SW 1271 (cell line): ENCODE results near the gene FLOT1.
"Not testable (repeated sequence)": the region's sequence is repeated elsewhere in the genome, so short reads cannot be mapped to it uniquely, and the experiment has no call there.

Experiments used
- DNase-seq, 2 experiments: peaks; one replicate each; lab custom pipeline; 2025; lab: John Stamatoyannopoulos, UW

Gene FLOT1

GRCh38 chr6:30767158-30767943, 24.9 kb upstream of the FLOT1 start:
- no peak for DNase-seq

- DNase-seq, result no peak
These were observed 24.1 kb upstream of the FLOT1 start for GRCh38 chr6:30766461-30767157.

DNA sequence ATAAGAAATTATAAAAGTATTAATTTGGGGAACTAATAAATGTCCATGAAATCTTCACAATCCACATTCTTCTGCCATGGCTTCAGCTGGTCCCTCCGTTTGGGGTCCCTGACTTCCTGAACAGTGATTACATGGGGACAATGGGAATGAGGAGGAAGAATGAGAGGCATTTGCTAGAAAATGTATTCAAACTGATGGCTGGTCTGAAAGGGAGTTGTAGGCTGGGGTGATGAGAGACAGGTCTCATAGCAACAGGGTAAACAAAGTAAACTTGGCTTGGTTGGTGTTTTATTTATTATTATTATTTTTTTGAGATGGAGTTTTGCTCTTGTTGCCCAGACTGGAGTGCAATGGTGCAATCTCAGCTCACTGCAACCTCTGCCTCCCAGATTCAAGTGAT, 23.0 kb upstream of the FLOT1 start:
- DNase-seq, result not testable (repeated sequence)

GRCh38 chr6:30764490-30765043, 22.1 kb upstream of the FLOT1 start:
- DNase-seq, result not testable (repeated sequence)

GRCh38 chr6:30763618-30764489, 21.4 kb upstream of the FLOT1 start:
- DNase-seq, result peak; percentile 32 to 77

DNA sequence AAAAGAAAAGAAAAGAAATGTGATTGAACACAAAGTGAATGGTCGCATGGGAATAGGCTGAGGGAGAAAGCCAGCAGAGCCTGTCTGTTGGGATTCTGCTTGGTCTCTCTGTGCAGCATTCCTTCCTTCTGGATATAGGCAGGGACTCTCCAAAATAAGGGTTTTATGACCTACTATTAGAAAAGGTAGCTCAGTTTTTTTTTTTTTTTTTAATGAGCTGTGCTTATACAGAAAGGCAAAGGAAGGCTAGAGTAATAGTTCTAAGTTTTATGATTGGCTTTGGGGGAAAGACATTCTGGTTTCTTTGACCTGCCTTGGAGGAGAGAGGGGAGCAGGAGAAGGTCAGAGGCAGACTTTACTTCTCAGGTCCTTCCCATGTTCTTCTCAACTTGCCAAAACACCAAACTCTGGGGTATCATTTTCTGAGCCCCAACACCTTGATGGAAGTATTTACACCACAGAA, 20.7 kb upstream of the FLOT1 start:
- DNase-seq, result no peak

DNA sequence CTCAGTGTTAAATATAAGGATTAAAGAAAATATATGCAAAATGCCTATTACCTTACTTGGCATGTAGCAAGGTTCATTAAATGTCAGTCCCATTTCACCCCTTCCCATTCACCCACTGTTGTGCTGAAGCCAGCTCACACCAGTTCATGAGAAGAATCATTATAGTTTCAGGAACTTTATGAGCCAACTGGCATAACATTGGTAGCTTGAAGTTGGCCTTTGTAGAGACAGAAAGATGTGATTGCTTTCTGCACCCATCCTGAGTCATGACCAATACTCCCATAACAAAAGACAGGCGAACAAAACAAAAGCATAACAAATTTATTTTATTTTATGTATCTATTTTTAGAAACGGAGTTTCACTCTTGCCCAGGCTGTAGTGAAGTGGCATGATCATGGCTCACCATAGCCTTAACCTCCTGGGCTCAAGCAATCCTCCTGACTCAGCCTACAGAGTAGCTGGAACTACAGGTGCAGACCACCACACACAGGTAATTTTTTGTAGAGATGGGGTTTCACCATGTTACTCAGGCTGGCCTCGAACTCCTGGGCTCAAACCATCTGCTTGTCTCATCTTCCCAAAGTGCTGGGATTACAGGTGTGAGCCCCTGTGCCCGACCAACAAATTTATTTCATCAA, 19.4 kb upstream of the FLOT1 start:
- DNase-seq, result no peak

- no peak for DNase-seq
These were observed 18.1 kb upstream of the FLOT1 start for GRCh38 chr6:30760549-30760948.

DNA sequence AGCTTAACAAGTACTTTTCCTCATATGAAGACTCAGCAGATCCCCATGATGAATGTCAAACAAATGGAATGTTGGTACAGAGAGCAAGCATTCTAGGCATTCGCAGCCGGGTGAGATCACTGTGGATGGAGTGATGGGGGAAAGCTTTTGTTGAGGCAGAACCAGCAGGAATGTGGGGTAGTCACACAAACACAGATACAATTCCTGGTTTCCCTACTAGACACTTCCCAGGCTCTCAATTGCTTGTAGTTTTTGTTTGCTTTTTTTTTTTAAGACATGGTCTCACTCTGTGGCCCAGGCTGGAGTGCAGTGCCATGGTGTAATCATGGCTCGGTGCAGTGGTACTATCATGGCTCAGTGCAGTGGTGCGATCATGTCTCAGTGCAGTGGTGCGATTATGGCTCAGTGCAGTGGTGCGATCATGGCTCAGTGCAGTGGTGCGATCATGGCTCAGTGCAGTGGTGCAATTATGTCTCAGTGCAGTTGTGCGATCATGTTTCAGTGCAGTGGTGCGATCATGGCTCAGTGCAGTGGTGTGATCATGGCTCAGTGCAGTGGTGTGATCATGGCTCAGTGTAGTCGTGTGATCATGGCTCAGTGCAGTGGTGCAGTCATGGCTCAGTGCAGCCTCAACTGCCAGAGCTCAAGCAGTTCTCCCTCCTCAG, 17.2 kb upstream of the FLOT1 start:
- DNase-seq, result peak; percentile 65 to 82

DNA sequence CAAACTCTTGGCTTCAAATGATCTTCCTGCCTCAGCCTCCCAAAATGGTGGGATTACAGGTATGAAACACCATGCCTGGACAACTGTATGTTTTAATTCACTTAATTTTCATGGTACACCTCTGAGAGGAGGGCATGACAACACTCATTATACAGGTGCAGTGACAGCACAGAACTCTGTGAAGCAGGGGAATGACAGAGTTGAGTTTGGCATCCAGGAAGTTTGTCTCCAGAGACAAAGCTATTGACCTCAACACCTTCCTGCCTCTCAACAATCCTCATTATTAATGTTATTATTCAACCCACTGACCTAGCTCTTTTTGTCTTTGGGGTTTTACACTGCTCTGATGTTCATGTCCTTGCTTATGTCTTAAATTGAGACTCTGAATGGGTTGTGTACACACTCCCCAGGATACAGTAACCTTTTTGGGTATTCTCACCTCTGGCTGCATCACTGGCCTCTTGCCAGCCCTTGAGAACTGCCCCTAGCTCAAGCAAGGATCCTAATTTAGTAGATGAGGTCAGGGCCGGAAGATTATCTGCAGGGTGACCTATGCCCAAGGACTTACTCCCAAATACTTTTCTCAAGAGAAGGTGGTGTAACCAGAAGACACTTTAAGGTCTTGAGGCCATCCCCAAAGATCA, 14.9 kb upstream of the FLOT1 start:
- no peak for DNase-seq

GRCh38 chr6:30756405-30757003, 14.0 kb upstream of the FLOT1 start:
- not testable (repeated sequence) for DNase-seq

DNA sequence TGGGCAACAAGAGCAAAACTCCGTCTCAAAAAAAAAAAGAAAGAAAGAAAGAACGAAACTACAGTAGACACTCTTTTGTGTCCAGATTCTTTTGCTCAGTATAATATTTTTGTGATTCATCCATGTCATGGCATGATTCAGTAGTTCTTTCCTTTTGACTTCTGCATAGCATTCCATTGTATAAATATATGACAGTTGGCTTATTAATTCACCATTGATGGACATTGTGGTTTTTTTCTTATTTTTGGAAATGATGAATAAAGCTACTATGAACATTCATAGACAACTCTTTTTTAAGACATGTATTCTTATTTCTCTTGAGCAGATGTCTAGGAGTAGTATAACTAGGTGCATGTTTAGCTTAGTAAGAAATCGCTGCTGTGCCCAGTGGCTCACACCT, 12.1 kb upstream of the FLOT1 start:
- no peak for DNase-seq

DNA sequence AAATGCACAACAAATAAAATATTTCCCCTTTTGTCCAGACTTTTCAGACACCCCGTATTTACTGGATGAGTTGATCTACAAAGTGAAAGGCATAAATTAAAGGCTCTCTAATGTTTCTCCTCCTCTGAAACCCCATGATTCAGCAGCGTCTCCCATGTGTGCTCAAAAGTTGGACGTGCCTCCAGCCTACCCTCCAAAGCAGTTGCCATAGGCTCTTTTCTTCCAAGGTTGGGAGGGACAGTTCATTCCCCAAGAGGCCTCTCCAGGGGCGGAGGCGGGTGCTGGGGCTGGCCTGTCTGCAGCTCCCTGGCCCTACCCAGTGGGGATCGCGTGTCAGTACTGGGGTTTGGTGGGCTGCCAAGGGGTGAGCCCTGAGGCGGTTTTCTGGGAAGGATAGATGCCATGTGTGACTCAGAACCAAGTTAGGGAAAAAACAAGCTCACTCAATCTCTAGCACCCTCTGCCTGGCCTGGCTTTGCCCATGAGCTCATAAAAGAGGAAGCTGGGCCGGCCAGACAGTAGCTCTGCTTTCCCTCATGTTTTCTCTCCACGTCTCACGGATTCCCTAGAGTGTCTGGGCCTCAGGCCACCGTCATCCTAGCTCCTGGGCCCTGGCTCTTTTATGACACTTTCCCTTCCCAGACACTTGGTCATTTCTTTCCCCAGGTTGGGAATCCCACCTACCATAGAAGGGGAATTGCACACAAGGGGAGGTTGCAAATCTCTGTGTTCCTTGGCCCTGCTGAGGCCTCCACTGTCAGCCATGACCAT, 9.9 kb upstream of the FLOT1 start:
- DNase-seq, result peak; percentile 99

DNA sequence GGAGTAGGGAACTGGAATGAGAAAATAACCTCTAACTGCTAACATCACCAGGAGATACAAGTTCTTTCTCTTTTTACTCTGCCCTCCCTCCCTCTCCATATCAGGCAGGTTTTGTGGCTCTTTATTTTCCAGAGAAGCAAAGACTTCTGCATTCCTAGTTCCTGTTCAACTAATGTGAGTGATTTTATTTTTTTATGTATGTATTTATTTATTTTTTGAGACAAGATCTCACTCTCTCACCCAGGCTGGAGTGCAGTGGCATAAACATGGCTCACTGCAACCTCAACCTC, 7.8 kb upstream of the FLOT1 start:
- no peak for DNase-seq

- no peak for DNase-seq
These were observed 7.3 kb upstream of the FLOT1 start for GRCh38 chr6:30749554-30750378.

- DNase-seq, result no peak
These were observed 6.5 kb upstream of the FLOT1 start for GRCh38 chr6:30748851-30749540.

DNA sequence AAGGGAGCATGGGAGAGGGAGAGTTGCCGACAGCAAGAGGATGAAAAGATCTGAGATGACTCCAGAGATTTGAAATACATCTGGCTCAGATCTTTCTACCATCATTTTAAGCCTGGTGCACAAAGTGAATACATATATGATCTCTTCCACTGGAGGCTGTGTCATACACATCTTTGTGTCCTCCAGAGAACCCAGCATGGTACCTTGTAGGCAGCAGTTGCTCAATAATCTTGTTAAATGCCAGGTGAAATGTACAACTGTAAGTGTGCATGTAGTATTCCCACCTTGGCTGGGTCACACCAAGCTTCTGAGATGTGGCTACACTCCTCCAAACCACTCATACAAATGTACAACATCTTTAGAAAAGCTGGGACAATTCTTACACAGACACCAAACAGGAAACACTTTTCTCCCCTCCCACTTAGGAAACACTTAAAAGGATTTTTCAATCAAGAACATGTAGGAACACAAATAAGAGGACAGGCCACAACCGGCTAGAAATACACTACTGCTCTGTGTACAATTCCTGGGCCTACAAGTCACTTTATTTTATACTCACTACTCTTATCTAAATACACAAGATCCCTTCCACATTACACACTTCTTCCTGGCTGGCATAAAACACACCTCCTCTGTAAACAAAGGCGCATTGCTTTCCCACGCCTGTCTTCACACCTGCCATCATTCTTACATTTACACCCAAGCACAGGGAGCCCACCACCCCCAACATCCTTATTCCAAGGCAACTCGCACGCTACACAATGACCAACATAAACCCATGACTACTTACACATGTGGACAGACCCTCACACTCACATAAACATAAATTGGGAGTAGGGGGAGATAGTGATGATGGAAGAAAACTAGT, 5.6 kb upstream of the FLOT1 start:
- no peak for DNase-seq
